ENCODE data around the gene HIVEP3.

DNA sequence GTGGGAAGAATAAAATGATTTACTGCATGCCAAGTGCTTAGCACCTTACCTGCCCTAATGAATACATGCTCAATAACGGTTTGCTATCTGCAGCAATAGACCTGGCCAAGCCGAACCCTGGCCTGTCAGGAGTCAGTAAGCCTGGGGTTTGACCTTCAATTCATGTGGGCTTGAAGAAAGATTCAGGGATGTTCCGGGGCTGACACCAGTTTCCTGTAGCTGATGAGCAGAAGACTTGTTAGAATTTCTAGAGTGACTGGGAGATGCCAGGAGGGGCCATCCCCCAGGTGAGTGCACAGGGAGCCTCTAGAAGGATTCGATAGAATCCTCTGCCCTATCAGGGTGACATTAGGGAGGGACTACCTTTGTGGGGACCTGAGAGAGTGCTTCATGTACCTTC lies 210.9 kb downstream of the HIVEP3 start:
- TF ChIP-seq, protein P1, sequence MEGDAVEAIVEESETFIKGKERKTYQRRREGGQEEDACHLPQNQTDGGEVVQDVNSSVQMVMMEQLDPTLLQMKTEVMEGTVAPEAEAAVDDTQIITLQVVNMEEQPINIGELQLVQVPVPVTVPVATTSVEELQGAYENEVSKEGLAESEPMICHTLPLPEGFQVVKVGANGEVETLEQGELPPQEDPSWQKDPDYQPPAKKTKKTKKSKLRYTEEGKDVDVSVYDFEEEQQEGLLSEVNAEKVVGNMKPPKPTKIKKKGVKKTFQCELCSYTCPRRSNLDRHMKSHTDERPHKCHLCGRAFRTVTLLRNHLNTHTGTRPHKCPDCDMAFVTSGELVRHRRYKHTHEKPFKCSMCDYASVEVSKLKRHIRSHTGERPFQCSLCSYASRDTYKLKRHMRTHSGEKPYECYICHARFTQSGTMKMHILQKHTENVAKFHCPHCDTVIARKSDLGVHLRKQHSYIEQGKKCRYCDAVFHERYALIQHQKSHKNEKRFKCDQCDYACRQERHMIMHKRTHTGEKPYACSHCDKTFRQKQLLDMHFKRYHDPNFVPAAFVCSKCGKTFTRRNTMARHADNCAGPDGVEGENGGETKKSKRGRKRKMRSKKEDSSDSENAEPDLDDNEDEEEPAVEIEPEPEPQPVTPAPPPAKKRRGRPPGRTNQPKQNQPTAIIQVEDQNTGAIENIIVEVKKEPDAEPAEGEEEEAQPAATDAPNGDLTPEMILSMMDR (IDR thresholded peaks at IDR 0.05; ENCODE audit: low read depth, low read length) = no peak
- no peak for TF ChIP-seq POLR2A (IDR thresholded peaks at IDR 0.05; ENCODE audit: extremely low read depth, insufficient read length)
